Fibroblast of mammary gland (primary cell): Measurements from ENCODE around the gene DNAH14.

ENCODE experiments used
- DNase-seq: peaks from one replicate; pipeline ENCODE4 v3.0.0-alpha.2; 2010; ENCODE audit warnings: low read depth
- H3K4me3 ChIP-seq: 2 replicates; pipeline ENCODE4 v1.5.1; 2011; ENCODE audit warnings: low read depth, mild to moderate bottlenecking, low read length, moderate library complexity; ENCODE audit not compliant: control insufficient read depth
- CTCF ChIP-seq: conservative IDR thresholded peaks from 2 replicates; pipeline ENCODE4 v1.5.1; 2011; ENCODE audit warnings: low read depth, low read length, inconsistent platforms; ENCODE audit not compliant: control insufficient read depth, insufficient read depth

Gene DNAH14

GRCh38 chr1:225423518-225423855 is 494.0 kb downstream of the DNAH14 start:
- H3K4me3 ChIP-seq: no peak overlapping the region
- no peak for DNase-seq
- no peak for TF ChIP-seq CTCF

GRCh38 chr1:225424562-225425200 is 495.2 kb downstream of the DNAH14 start:
- DNase-seq: peak; percentile 42
- peak overlapping the region; percentile 11 for H3K4me3 ChIP-seq
- no peak for TF ChIP-seq CTCF

- no peak for TF ChIP-seq CTCF
- peak; percentile 68 for DNase-seq
- peak overlapping the region; percentile 73 for H3K4me3 ChIP-seq
Observed at GRCh38 chr1:225425201-225425786, 495.8 kb downstream of the DNAH14 start.

- TF ChIP-seq CTCF: no peak
- peak overlapping the region; percentile 73 for H3K4me3 ChIP-seq
- peak; percentile 42 for DNase-seq
Observed at GRCh38 chr1:225426395-225427234, 497.1 kb downstream of the DNAH14 start.

GRCh38 chr1:225427235-225428067 is 498.0 kb downstream of the DNAH14 start, which contains the start of gene LBR:
LBR (minus strand) TSS chr1:225428038; CDS start chr1:225424075, 3,963 bp downstream.
- peak within 1 kb of the TSS; percentile 77 for H3K4me3 ChIP-seq
- no peak for TF ChIP-seq CTCF
- DNase-seq: no peak
